Astrocyte (in vitro differentiated cells and primary cell): ENCODE measurements around the gene JAZF1. TPM values are rescaled to one million over a fixed set of nuclear protein-coding genes. Genes with fewer than 3 reads are reported as not detected.

Experiments used
- DNase-seq: peaks from one replicate; pipeline ENCODE4 v3.0.0-alpha.2; 2010; ENCODE audit warnings: low read depth
- FAIRE-seq: peaks from 2 replicates; lab custom pipeline; 2011; peaks lifted over from hg19 to GRCh38; lab: Jason Lieb, UNC
- H2AFZ ChIP-seq: 2 replicates; pipeline ENCODE4 v1.6.0; 2012; ENCODE audit warnings: low read depth, low read length, inconsistent platforms
- H3K27ac ChIP-seq: 2 replicates; pipeline ENCODE4 v1.5.1; 2011; ENCODE audit warnings: low read depth, low read length, inconsistent platforms
- H3K27me3 ChIP-seq: 2 replicates; pipeline ENCODE4 v1.6.0; 2011; ENCODE audit warnings: low read length, inconsistent platforms; ENCODE audit not compliant: insufficient read depth
- H3K36me3 ChIP-seq: 2 replicates; pipeline ENCODE4 v1.5.1; 2011; ENCODE audit warnings: low read length, inconsistent platforms; ENCODE audit not compliant: insufficient read depth
- H3K4me1 ChIP-seq: 2 replicates; pipeline ENCODE4 v1.5.1; 2011; ENCODE audit warnings: low read length, inconsistent platforms; ENCODE audit not compliant: insufficient read depth
- H3K4me2 ChIP-seq: 2 replicates; pipeline ENCODE4 v1.6.0; 2012; ENCODE audit warnings: low read length, inconsistent platforms
- H3K4me3 ChIP-seq: 2 replicates; pipeline ENCODE4 v1.5.1; 2011; ENCODE audit warnings: low read depth, mild to moderate bottlenecking, low read length, inconsistent platforms; ENCODE audit not compliant: insufficient read depth
- H3K79me2 ChIP-seq: 2 replicates; pipeline ENCODE4 v1.6.0; 2012; ENCODE audit warnings: mild to moderate bottlenecking, low read length, inconsistent platforms; ENCODE audit not compliant: insufficient read depth
- H3K9ac ChIP-seq: 2 replicates; pipeline ENCODE4 v1.6.0; 2012; ENCODE audit warnings: mild to moderate bottlenecking, low read length, inconsistent platforms
- H3K9me3 ChIP-seq: 2 replicates; pipeline ENCODE4 v1.5.1; 2012; ENCODE audit warnings: low read depth, mild to moderate bottlenecking, low read length, inconsistent platforms; ENCODE audit not compliant: insufficient read depth
- H4K20me1 ChIP-seq: 2 replicates; pipeline ENCODE4 v1.6.0; 2012; ENCODE audit warnings: low read length, inconsistent platforms; ENCODE audit not compliant: insufficient read depth
- H3K27ac Mint-ChIP-seq: one replicate; pipeline ENCODE4 v1.8.0; 2021; ENCODE audit warnings: mild to moderate bottlenecking, mixed read lengths; ENCODE audit not compliant: unreplicated experiment
- H3K27me3 Mint-ChIP-seq: one replicate; pipeline ENCODE4 v1.8.0; 2021; ENCODE audit warnings: low read depth, mixed read lengths; ENCODE audit not compliant: unreplicated experiment
- H3K36me3 Mint-ChIP-seq: one replicate; pipeline ENCODE4 v1.8.0; 2021; ENCODE audit warnings: low read depth, mixed read lengths; ENCODE audit not compliant: unreplicated experiment
- H3K4me1 Mint-ChIP-seq: one replicate; pipeline ENCODE4 v1.8.0; 2021; ENCODE audit warnings: low read depth, mixed read lengths; ENCODE audit not compliant: unreplicated experiment
- H3K4me3 Mint-ChIP-seq: one replicate; pipeline ENCODE4 v1.8.0; 2021; ENCODE audit warnings: mild to moderate bottlenecking, moderate library complexity, mixed read lengths; ENCODE audit not compliant: unreplicated experiment
- H3K9me3 Mint-ChIP-seq: one replicate; pipeline ENCODE4 v1.8.0; 2021; ENCODE audit warnings: mild to moderate bottlenecking, mixed read lengths; ENCODE audit not compliant: unreplicated experiment
- CTCF ChIP-seq: IDR thresholded peaks from 2 replicates; pipeline ENCODE4 v1.5.1; 2011; ENCODE audit warnings: low read depth, mild to moderate bottlenecking, inconsistent platforms, low read length, moderate library complexity; ENCODE audit not compliant: insufficient read depth
- EZH2 ChIP-seq: IDR thresholded peaks from 2 replicates; pipeline ENCODE4 v1.6.1; 2012; ENCODE audit warnings: mild to moderate bottlenecking, low read length, inconsistent platforms; ENCODE audit not compliant: insufficient read depth
- total RNA-seq: library from RNA; stranded (reverse); gene quantifications from 2 replicates; pipeline ENCODE4 v1.2.1, GENCODE V29; 2021

JAZF1 gene
- total RNA-seq, 1 donor from 2014 or later: 20.1 TPM

GRCh38 chr7:28121496-28121895 is 59.1 kb downstream of the JAZF1 start:
- H4K20me1 ChIP-seq: peaks cover 53% of the 10 kb centered on the region
- H3K27me3 ChIP-seq: no peaks in the 10 kb centered on the region
- no peak overlapping the region for H3K4me3 ChIP-seq
- Mint-ChIP-seq H3K27me3 (no peaks in the 10 kb centered on the region), H3K4me1 (peaks cover 3% of the 10 kb centered on the region), H3K27ac (no peak overlapping the region), H3K36me3 (no peaks in the 10 kb centered on the region), H3K4me3 (no peak overlapping the region), H3K9me3 (no peaks in the 10 kb centered on the region)
- no peaks in the 10 kb centered on the region for H3K4me1 ChIP-seq
- H3K9ac ChIP-seq: no peak overlapping the region
- DNase-seq (no peak), FAIRE-seq (no peak)
- H3K9me3 ChIP-seq: no peaks in the 10 kb centered on the region
- no peak overlapping the region for H3K4me2 ChIP-seq
- no peaks in the 10 kb centered on the region for H3K36me3 ChIP-seq
- H3K79me2 ChIP-seq: peaks cover 7% of the 10 kb centered on the region
- no peak overlapping the region for H3K27ac ChIP-seq
- TF ChIP-seq CTCF: no peak
- no peak for TF ChIP-seq EZH2
- H2AFZ ChIP-seq: no peak overlapping the region

- Histone ChIP-seq H3K27me3 (no peaks in the 10 kb centered on the region), H3K9ac (no peak overlapping the region), H3K36me3 (no peaks in the 10 kb centered on the region), H3K9me3 (no peaks in the 10 kb centered on the region), H2AFZ (no peak overlapping the region), H3K4me3 (no peak overlapping the region), H3K4me2 (no peak overlapping the region), H3K4me1 (no peaks in the 10 kb centered on the region), H3K27ac (no peak overlapping the region), H3K79me2 (no peaks in the 10 kb centered on the region), H4K20me1 (peaks cover 51% of the 10 kb centered on the region)
- Mint-ChIP-seq H3K27me3 (no peaks in the 10 kb centered on the region), H3K9me3 (no peaks in the 10 kb centered on the region), H3K4me1 (no peaks in the 10 kb centered on the region), H3K36me3 (peaks cover 4% of the 10 kb centered on the region), H3K4me3 (no peak overlapping the region), H3K27ac (no peak overlapping the region)
- FAIRE-seq: no peak
- no peak for DNase-seq
- TF ChIP-seq EZH2 (no peak), CTCF (no peak)
Observed at GRCh38 chr7:28116041-28116440, 64.6 kb downstream of the JAZF1 start.

GRCh38 chr7:28115261-28115660 is 65.3 kb downstream of the JAZF1 start:
- DNase-seq (no peak), FAIRE-seq (no peak)
- H4K20me1 ChIP-seq: peaks cover 51% of the 10 kb centered on the region
- no peak overlapping the region for H3K9ac ChIP-seq
- H3K4me1 Mint-ChIP-seq: no peaks in the 10 kb centered on the region
- no peaks in the 10 kb centered on the region for H3K9me3 Mint-ChIP-seq
- H3K4me1 ChIP-seq: no peaks in the 10 kb centered on the region
- no peaks in the 10 kb centered on the region for H3K9me3 ChIP-seq
- no peak overlapping the region for H3K4me3 ChIP-seq
- H3K27ac ChIP-seq: no peak overlapping the region
- no peaks in the 10 kb centered on the region for H3K36me3 ChIP-seq
- H3K4me2 ChIP-seq: no peak overlapping the region
- no peaks in the 10 kb centered on the region for H3K27me3 Mint-ChIP-seq
- H3K27me3 ChIP-seq: no peaks in the 10 kb centered on the region
- no peak overlapping the region for H3K27ac Mint-ChIP-seq
- H2AFZ ChIP-seq: no peak overlapping the region
- H3K79me2 ChIP-seq: no peaks in the 10 kb centered on the region
- peaks cover 4% of the 10 kb centered on the region for H3K36me3 Mint-ChIP-seq
- TF ChIP-seq CTCF (no peak), EZH2 (no peak)
- H3K4me3 Mint-ChIP-seq: no peak overlapping the region
